ENCODE data around the gene EXOSC5. TPM values are rescaled to one million over a fixed set of nuclear protein-coding genes. Genes with fewer than 3 reads are reported as not detected.

The EXOSC5 gene
- total and polyA plus RNA-seq, 2 of the 13 experiments (the other 11 are each of a cell fraction or from before 2014, with no cell fraction given), result 24.1 to 26.5 TPM

- TF ChIP-seq ZNF577 (CRISPR knock-in tag; IDR thresholded peaks at IDR 0.05; ENCODE audit: borderline replicate concordance, low read depth) (no peak), RFX3 (CRISPR knock-in tag; IDR thresholded peaks at IDR 0.05) (no peak), FOXO1 (CRISPR knock-in tag; IDR thresholded peaks at IDR 0.05) (no peak), ZNF10 (CRISPR knock-in tag; IDR thresholded peaks at IDR 0.05; ENCODE audit: borderline replicate concordance, low read depth) (no peak)
- TF ChIP-seq, protein P1, sequence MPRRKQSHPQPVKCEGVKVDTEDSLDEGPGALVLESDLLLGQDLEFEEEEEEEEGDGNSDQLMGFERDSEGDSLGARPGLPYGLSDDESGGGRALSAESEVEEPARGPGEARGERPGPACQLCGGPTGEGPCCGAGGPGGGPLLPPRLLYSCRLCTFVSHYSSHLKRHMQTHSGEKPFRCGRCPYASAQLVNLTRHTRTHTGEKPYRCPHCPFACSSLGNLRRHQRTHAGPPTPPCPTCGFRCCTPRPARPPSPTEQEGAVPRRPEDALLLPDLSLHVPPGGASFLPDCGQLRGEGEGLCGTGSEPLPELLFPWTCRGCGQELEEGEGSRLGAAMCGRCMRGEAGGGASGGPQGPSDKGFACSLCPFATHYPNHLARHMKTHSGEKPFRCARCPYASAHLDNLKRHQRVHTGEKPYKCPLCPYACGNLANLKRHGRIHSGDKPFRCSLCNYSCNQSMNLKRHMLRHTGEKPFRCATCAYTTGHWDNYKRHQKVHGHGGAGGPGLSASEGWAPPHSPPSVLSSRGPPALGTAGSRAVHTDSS (CRISPR knock-in tag; conservative IDR thresholded peaks at IDR 0.05), result no peak
Observed at GRCh38 chr19:41366089-41366488, 31.1 kb downstream of the EXOSC5 start (continued).

DNA sequence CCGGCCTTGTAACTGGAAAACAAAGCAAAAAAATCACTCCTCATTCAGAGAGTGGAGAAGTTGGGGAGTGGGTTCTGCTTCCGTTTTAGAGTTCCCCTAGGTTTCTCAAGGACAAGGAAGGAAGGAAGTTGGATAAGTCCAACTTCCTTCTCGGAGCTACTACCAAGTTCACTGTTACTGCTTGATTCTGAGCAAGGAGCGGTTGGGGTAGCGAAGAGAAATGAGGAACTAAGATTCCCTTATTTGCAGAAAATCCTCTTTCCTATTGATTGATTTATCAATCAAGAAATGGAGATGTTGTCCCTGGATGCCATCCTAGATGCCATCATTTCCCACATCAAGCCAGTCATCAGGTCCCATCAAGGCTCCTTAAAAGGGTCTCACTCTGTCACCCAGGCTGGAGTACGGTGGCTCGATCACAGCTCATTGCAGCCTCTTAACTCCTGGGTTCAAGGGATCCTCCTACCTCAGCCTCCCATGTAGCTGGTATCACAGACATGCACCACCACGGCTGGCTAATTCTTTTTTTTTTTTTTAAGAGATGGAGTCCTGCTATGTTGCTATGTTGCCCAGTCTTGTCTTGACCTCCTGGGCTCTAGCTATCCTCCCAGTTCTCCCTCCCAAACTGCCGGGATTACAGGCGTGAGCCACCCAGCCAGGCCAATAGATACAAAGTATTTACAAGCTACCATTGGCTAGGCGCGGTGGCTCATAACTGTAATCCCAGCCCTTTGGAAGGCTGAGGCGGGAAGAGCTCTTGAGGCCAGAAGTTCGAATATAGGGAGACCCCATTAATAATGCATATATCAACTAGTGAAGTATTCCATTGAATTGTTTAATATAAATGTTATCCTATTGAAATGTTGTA lies 32.4 kb downstream of the EXOSC5 start:
- FAIRE-seq (no peak), ATAC-seq (no peak), DNase-seq (ENCODE audit: low spot score) (no peak)
- peak overlapping the region; percentile 70 to 87 (median 84) for H3K4me3 ChIP-seq (replicated peaks in 1 of 3; ENCODE audit: insufficient read depth in 1 of 3, low read depth in 2 of 3, low read length in 3 of 3)
- no peaks in the 10 kb centered on the region; a peak in 1 of 5 replicates for H3K36me3 ChIP-seq (replicated peaks in 1 of 2; ENCODE audit: control insufficient read depth in 1 of 2, insufficient read depth in 2 of 2, low read length in 2 of 2)
- peak overlapping the region; percentile 95 for H3K27ac ChIP-seq (ENCODE audit: extremely low read length, insufficient read depth, low read length)
- peaks cover 19% of the 10 kb centered on the region for H3K79me2 ChIP-seq (ENCODE audit: insufficient read depth, low read length)
- H3K27me3 ChIP-seq (ENCODE audit: control insufficient read depth in 1 of 2, insufficient read depth in 2 of 2, low read length in 2 of 2), result no peaks in the 10 kb centered on the region; a peak in 2 of 5 replicates
- H3K9me3 ChIP-seq (ENCODE audit: low read length), result no peaks in the 10 kb centered on the region
- ChIA-PET CTCF (ENCODE audit: low intra/inter-chr PET ratio, low total read pairs) (no interaction called here), POLR2A (interaction anchor here (1.0 to 3.3 kb wide), 20 partner anchors 8 to 648 kb away, joined by 3 to 41 read pairs (median 6); partner anchors contain the start of genes B3GNT8, COQ8B, DMAC2 and HNRNPUL1)
- H3K4me2 ChIP-seq (ENCODE audit: low read depth, low read length), result peak overlapping the region; percentile 94
- no TSS peak for BruUV-seq (replicated peaks)
- no peak overlapping the region for H2AFZ ChIP-seq (ENCODE audit: low read length)
- H3K9ac ChIP-seq (ENCODE audit: insufficient read depth, low read depth, low read length), result peak overlapping the region; percentile 98
- intact Hi-C loops (cut with micrococcal nuclease; ENCODE audit: unreplicated experiment), result no loop called here
- H4K20me1 ChIP-seq (ENCODE audit: insufficient read depth, low read length), result no peaks in the 10 kb centered on the region
- WGBS (ENCODE audit: low lambda C conversion rate), result 73% methylated on average over 12 of the region's 14 CpGs
- in situ Hi-C loops (cut with HindIII; ENCODE audit: extremely low pct_ligation_motif_present, low pct_unique_long_range_greater_than_20kb), result no loop called here
- H3K4me1 ChIP-seq (ENCODE audit: insufficient read depth, low read length), result peaks cover 50% of the 10 kb centered on the region
- TF ChIP-seq TAF15 (IDR thresholded peaks at IDR 0.05; ENCODE audit: low read depth, low read length, poor library complexity, severe bottlenecking) (no peak), ZSCAN12 (CRISPR knock-in tag; IDR thresholded peaks at IDR 0.05) (no peak), POGZ (CRISPR knock-in tag; IDR thresholded peaks at IDR 0.05) (no peak), SCMH1 (CRISPR knock-in tag; IDR thresholded peaks at IDR 0.05; ENCODE audit: borderline replicate concordance) (no peak), BRD4 (CRISPR knock-in tag; IDR thresholded peaks at IDR 0.05) (peak; percentile 49; the same call in 1 of the 2 replicates), ZNF841 (CRISPR knock-in tag; IDR thresholded peaks at IDR 0.05; ENCODE audit: borderline replicate concordance) (no peak), ZNF816 (CRISPR knock-in tag; IDR thresholded peaks at IDR 0.05; ENCODE audit: borderline replicate concordance) (no peak), EHMT2 (IDR thresholded peaks at IDR 0.05; ENCODE audit: borderline replicate concordance, low read depth, low read length) (peak; percentile 70; the same call in 1 of the 2 replicates), ZNF770 (CRISPR knock-in tag; IDR thresholded peaks at IDR 0.05) (peak; percentile 48; the same call in 1 of the 2 replicates), SYNCRIP (IDR thresholded peaks at IDR 0.05; ENCODE audit: insufficient read depth, low read depth, low read length) (no peak), ZNF788 (CRISPR knock-in tag; IDR thresholded peaks at IDR 0.05; ENCODE audit: borderline replicate concordance) (no peak), ZNF317 (CRISPR knock-in tag; IDR thresholded peaks at IDR 0.05) (no peak), ZNF138 (CRISPR knock-in tag; IDR thresholded peaks at IDR 0.05; ENCODE audit: low read depth) (no peak)
